Stimulated activated naive B cell treated with anti-CD40 and anti-IgM and Interleukin-4, amounts not matched to agents 10 μg/mL and 1 μg/mL and 100 μg/mL, for 72 hours (primary cell): Measurements from ENCODE around the gene SDK1.

Experiments used
- ATAC-seq, 2 donors: fragments of 150-1000 bp; cut with Tn5 transposase; replicated peaks; 2 replicates each; pipeline ENCODE4 v1.10.0; 2021; ENCODE audit warnings: moderate library complexity in 1 of 2
- DNase-seq: peaks from one replicate; pipeline ENCODE4 v3.0.0; 2021
- H3K27ac Mint-ChIP-seq: one replicate; pipeline ENCODE4 v1.8.0; 2022; ENCODE audit warnings: mild to moderate bottlenecking, mixed read lengths
- H3K27me3 Mint-ChIP-seq, 2 donors: one replicate each; pipeline ENCODE4 v1.8.0; 2022; ENCODE audit warnings: mixed read lengths in 2 of 2
- H3K36me3 Mint-ChIP-seq, 2 donors: one replicate each; pipeline ENCODE4 v1.8.0; 2022; ENCODE audit warnings: mixed read lengths in 2 of 2, mild to moderate bottlenecking in 1 of 2
- H3K4me1 Mint-ChIP-seq, 2 donors: one replicate each; pipeline ENCODE4 v1.8.0; 2022; ENCODE audit warnings: mixed read lengths in 2 of 2, mild to moderate bottlenecking in 1 of 2
- H3K4me3 Mint-ChIP-seq, 2 donors: one replicate each; pipeline ENCODE4 v1.8.0; 2022; ENCODE audit warnings: mild to moderate bottlenecking in 2 of 2, mixed read lengths in 2 of 2, moderate library complexity in 1 of 2
- H3K9me3 Mint-ChIP-seq, 2 donors: one replicate each; pipeline ENCODE4 v1.8.0; 2022; ENCODE audit warnings: mixed read lengths in 2 of 2, mild to moderate bottlenecking in 1 of 2

The SDK1 gene

GRCh38 chr7:4157651-4158050, 856.6 kb downstream of the SDK1 start:
- peaks cover 0 to 2% of the 10 kb centered on the region in 2 donors for H3K9me3 Mint-ChIP-seq
- DNase-seq (no peak), ATAC-seq (no peak)
- H3K27me3 Mint-ChIP-seq = peaks cover 0 to 12% of the 10 kb centered on the region in 2 donors
- no peak overlapping the region for H3K4me3 Mint-ChIP-seq
- H3K36me3 Mint-ChIP-seq = no peaks in the 10 kb centered on the region
- no peaks in the 10 kb centered on the region for H3K4me1 Mint-ChIP-seq
- H3K27ac Mint-ChIP-seq = no peak overlapping the region

GRCh38 chr7:4158441-4159153, 857.5 kb downstream of the SDK1 start:
- ATAC-seq (no peak), DNase-seq (no peak)
- Mint-ChIP-seq H3K4me1 (no peaks in the 10 kb centered on the region), H3K36me3 (no peaks in the 10 kb centered on the region), H3K27me3 (peaks cover 0 to 12% of the 10 kb centered on the region in 2 donors), H3K27ac (no peak overlapping the region), H3K4me3 (no peak overlapping the region), H3K9me3 (peaks cover 0 to 2% of the 10 kb centered on the region in 2 donors)

- DNase-seq (no peak), ATAC-seq (no peak)
- Mint-ChIP-seq H3K27me3 (peaks cover 0 to 11% of the 10 kb centered on the region in 2 donors), H3K36me3 (no peaks in the 10 kb centered on the region), H3K4me3 (no peak overlapping the region), H3K27ac (no peak overlapping the region), H3K4me1 (no peaks in the 10 kb centered on the region), H3K9me3 (peaks cover 0 to 2% of the 10 kb centered on the region in 2 donors)
Observed at GRCh38 chr7:4159154-4159501, 858.1 kb downstream of the SDK1 start.

GRCh38 chr7:4159761-4160554, 858.9 kb downstream of the SDK1 start:
- DNase-seq = no peak
- Mint-ChIP-seq H3K9me3 (peaks cover 0 to 2% of the 10 kb centered on the region in 2 donors), H3K4me1 (no peaks in the 10 kb centered on the region), H3K27me3 (peaks cover 0 to 4% of the 10 kb centered on the region in 2 donors), H3K36me3 (no peaks in the 10 kb centered on the region), H3K4me3 (no peak overlapping the region), H3K27ac (no peak overlapping the region)
- ATAC-seq = no peak

- ATAC-seq (no peak), DNase-seq (no peak)
- Mint-ChIP-seq H3K4me3 (no peak overlapping the region), H3K27ac (no peak overlapping the region), H3K4me1 (no peaks in the 10 kb centered on the region), H3K27me3 (no peaks in the 10 kb centered on the region), H3K9me3 (peaks cover 0 to 2% of the 10 kb centered on the region in 2 donors), H3K36me3 (no peaks in the 10 kb centered on the region)
Observed at GRCh38 chr7:4162884-4163564, 862.0 kb downstream of the SDK1 start.

GRCh38 chr7:4163565-4164203, 862.6 kb downstream of the SDK1 start:
- Mint-ChIP-seq H3K9me3 (peaks cover 0 to 2% of the 10 kb centered on the region in 2 donors), H3K4me1 (no peaks in the 10 kb centered on the region), H3K27ac (peak overlapping the region; percentile 14), H3K36me3 (no peaks in the 10 kb centered on the region), H3K4me3 (no peak overlapping the region), H3K27me3 (no peaks in the 10 kb centered on the region)
- DNase-seq (no peak), ATAC-seq (no peak)

GRCh38 chr7:4164556-4164955, 863.5 kb downstream of the SDK1 start:
- Mint-ChIP-seq H3K4me3 (no peak overlapping the region), H3K27ac (no peak overlapping the region), H3K9me3 (peaks cover 0 to 2% of the 10 kb centered on the region in 2 donors), H3K36me3 (no peaks in the 10 kb centered on the region), H3K27me3 (no peaks in the 10 kb centered on the region), H3K4me1 (no peaks in the 10 kb centered on the region)
- no peak for DNase-seq
- ATAC-seq = no peak

- DNase-seq (no peak), ATAC-seq (no peak)
- Mint-ChIP-seq H3K4me3 (no peak overlapping the region), H3K9me3 (no peaks in the 10 kb centered on the region), H3K4me1 (no peaks in the 10 kb centered on the region), H3K27me3 (no peaks in the 10 kb centered on the region), H3K36me3 (no peaks in the 10 kb centered on the region), H3K27ac (no peak overlapping the region)
Observed at GRCh38 chr7:4166340-4166739, 865.3 kb downstream of the SDK1 start.

GRCh38 chr7:4166807-4167206, 865.8 kb downstream of the SDK1 start:
- no peak for ATAC-seq

GRCh38 chr7:4167385-4167910, 866.4 kb downstream of the SDK1 start:
- H3K9me3 Mint-ChIP-seq = no peaks in the 10 kb centered on the region
- no peaks in the 10 kb centered on the region for H3K27me3 Mint-ChIP-seq
- DNase-seq (no peak), ATAC-seq (peak in 1 of 2 donors; percentile 38)
- no peak overlapping the region for H3K4me3 Mint-ChIP-seq
- H3K27ac Mint-ChIP-seq = no peak overlapping the region
- no peaks in the 10 kb centered on the region for H3K36me3 Mint-ChIP-seq
- H3K4me1 Mint-ChIP-seq = no peaks in the 10 kb centered on the region

More at GRCh38 chr7:4166807-4167206, 865.8 kb downstream of the SDK1 start:
- Mint-ChIP-seq H3K4me3 (no peak overlapping the region), H3K4me1 (no peaks in the 10 kb centered on the region), H3K36me3 (no peaks in the 10 kb centered on the region), H3K9me3 (no peaks in the 10 kb centered on the region), H3K27ac (no peak overlapping the region), H3K27me3 (no peaks in the 10 kb centered on the region)
- no peak for DNase-seq

- Mint-ChIP-seq H3K36me3 (no peaks in the 10 kb centered on the region), H3K4me1 (no peaks in the 10 kb centered on the region), H3K27ac (no peak overlapping the region), H3K27me3 (no peaks in the 10 kb centered on the region), H3K9me3 (no peaks in the 10 kb centered on the region), H3K4me3 (no peak overlapping the region)
- no peak for ATAC-seq
- DNase-seq = no peak
Observed at GRCh38 chr7:4168041-4168440, 867.0 kb downstream of the SDK1 start.

- ATAC-seq (no peak), DNase-seq (no peak)
- Mint-ChIP-seq H3K4me1 (no peaks in the 10 kb centered on the region), H3K27ac (no peak overlapping the region), H3K9me3 (no peaks in the 10 kb centered on the region), H3K4me3 (no peak overlapping the region), H3K36me3 (no peaks in the 10 kb centered on the region), H3K27me3 (no peaks in the 10 kb centered on the region)
Observed at GRCh38 chr7:4168541-4168940, 867.5 kb downstream of the SDK1 start.

GRCh38 chr7:4169455-4169854, 868.4 kb downstream of the SDK1 start:
- ATAC-seq (no peak), DNase-seq (no peak)
- no peaks in the 10 kb centered on the region for H3K9me3 Mint-ChIP-seq
- no peak overlapping the region for H3K27ac Mint-ChIP-seq
- no peaks in the 10 kb centered on the region for H3K4me1 Mint-ChIP-seq
- no peak overlapping the region for H3K4me3 Mint-ChIP-seq
- H3K36me3 Mint-ChIP-seq = no peaks in the 10 kb centered on the region
- no peaks in the 10 kb centered on the region for H3K27me3 Mint-ChIP-seq
